GM23248 (cell line): ENCODE data around the gene ACTL6B. TPM values are rescaled to one million over a fixed set of nuclear protein-coding genes. Genes with fewer than 3 reads are reported as not detected.

Experiments
- DNase-seq: peaks from one replicate; pipeline ENCODE4 v3.0.0-alpha.2; 2015
- H2AFZ ChIP-seq: fragments of 200-600 bp; sonication (generic); 2 replicates; pipeline ENCODE4 v1.6.1; 2016; ENCODE audit warnings: antibody characterized with exemption
- H3F3A ChIP-seq: fragments of 200-600 bp; sonication (generic); 2 replicates; pipeline ENCODE4 v1.6.1; 2016; ENCODE audit warnings: mild to moderate bottlenecking, antibody characterized with exemption, mixed run types; ENCODE audit not compliant: insufficient read depth
- H3K27ac ChIP-seq: fragments of 200-600 bp; sonication (generic); 2 replicates; pipeline ENCODE4 v1.5.1; 2016; ENCODE audit warnings: mild to moderate bottlenecking
- H3K27me3 ChIP-seq: fragments of 200-600 bp; sonication (generic); replicated peaks from 2 replicates; pipeline ENCODE4 v1.6.1; 2016; ENCODE audit warnings: mild to moderate bottlenecking; ENCODE audit not compliant: insufficient read depth
- H3K36me3 ChIP-seq: fragments of 200-600 bp; sonication (generic); 2 replicates; pipeline ENCODE4 v1.6.1; 2016; ENCODE audit warnings: low read depth, mild to moderate bottlenecking
- H3K4me1 ChIP-seq: fragments of 200-600 bp; sonication (generic); 2 replicates; pipeline ENCODE4 v1.6.1; 2016; ENCODE audit warnings: mild to moderate bottlenecking; ENCODE audit not compliant: insufficient read depth
- H3K4me2 ChIP-seq: fragments of 200-600 bp; sonication (generic); one replicate; pipeline ENCODE4 v1.6.1; 2016; ENCODE audit warnings: mild to moderate bottlenecking; ENCODE audit not compliant: unreplicated experiment
- H3K4me3 ChIP-seq: fragments of 200-600 bp; sonication (generic); 2 replicates; pipeline ENCODE4 v1.5.1; 2016; ENCODE audit warnings: mild to moderate bottlenecking
- H3K79me2 ChIP-seq: fragments of 200-600 bp; sonication (generic); 2 replicates; pipeline ENCODE4 v1.6.1; 2016; ENCODE audit warnings: mild to moderate bottlenecking; ENCODE audit not compliant: insufficient read depth
- H3K9ac ChIP-seq: fragments of 200-600 bp; sonication (generic); 2 replicates; pipeline ENCODE4 v1.6.1; 2016; ENCODE audit warnings: mild to moderate bottlenecking
- H3K9me2 ChIP-seq: fragments of 200-600 bp; sonication (generic); 2 replicates; pipeline ENCODE4 v1.6.1; 2016; ENCODE audit warnings: mixed run types, mild to moderate bottlenecking, moderate library complexity; ENCODE audit not compliant: insufficient read depth
- H3K9me3 ChIP-seq: fragments of 200-600 bp; sonication (generic); one replicate; pipeline ENCODE4 v1.6.1; 2017; ENCODE audit warnings: low read depth
- H4K20me1 ChIP-seq: fragments of 200-600 bp; sonication (generic); 2 replicates; pipeline ENCODE4 v1.6.0; 2016; ENCODE audit not compliant: insufficient read depth
- EZH2 ChIP-seq: fragments of 200-600 bp; sonication (generic); IDR thresholded peaks from 2 replicates; pipeline ENCODE4 v1.6.1; 2018; ENCODE audit warnings: antibody characterized with exemption, mild to moderate bottlenecking; ENCODE audit not compliant: insufficient read depth, poor library complexity, severe bottlenecking
- EZH2phosphoT487 ChIP-seq: fragments of 200-600 bp; sonication (generic); IDR thresholded peaks from 2 replicates; pipeline ENCODE4 v1.6.1; 2018; ENCODE audit warnings: antibody characterized with exemption, moderate library complexity, mild to moderate bottlenecking, low read depth; ENCODE audit not compliant: insufficient read depth
- WGBS, 2 experiments: methylation state at CpG; one replicate each; pipeline ENCODE4 v1.1.6; 2015 to 2017; ENCODE audit warnings: low lambda C conversion rate in 2 of 2, low coverage in 1 of 2; ENCODE audit errors: missing lambda C conversion rate in 2 of 2; 5-methylcytosine and 5-hydroxymethylcytosine counted together
- in situ Hi-C: fragments of 300-500 bp; cut with MboI; formaldehyde crosslinking; loops from 2 replicates; pipeline ENCODE4 v1.15.0; 2020
- polyA plus RNA-seq: library from polyadenylated mRNA; unstranded; fragments of >200 nt; fragmentation: Nextera tagmentation; extraction: Ambion mirVana; gene quantifications from 2 replicates; pipeline ENCODE4 v1.2.1, GENCODE V29; 2016
- total RNA-seq: library from RNA; depleted of rRNA; stranded (reverse); fragments of >200 nt; shearing (Covaris generic); gene quantifications from 2 replicates; pipeline ENCODE4 v1.2.3, GENCODE V29; 2014

Gene ACTL6B
- total and polyA plus RNA-seq, 2 experiments from 2014 or later, result not detected

DNA sequence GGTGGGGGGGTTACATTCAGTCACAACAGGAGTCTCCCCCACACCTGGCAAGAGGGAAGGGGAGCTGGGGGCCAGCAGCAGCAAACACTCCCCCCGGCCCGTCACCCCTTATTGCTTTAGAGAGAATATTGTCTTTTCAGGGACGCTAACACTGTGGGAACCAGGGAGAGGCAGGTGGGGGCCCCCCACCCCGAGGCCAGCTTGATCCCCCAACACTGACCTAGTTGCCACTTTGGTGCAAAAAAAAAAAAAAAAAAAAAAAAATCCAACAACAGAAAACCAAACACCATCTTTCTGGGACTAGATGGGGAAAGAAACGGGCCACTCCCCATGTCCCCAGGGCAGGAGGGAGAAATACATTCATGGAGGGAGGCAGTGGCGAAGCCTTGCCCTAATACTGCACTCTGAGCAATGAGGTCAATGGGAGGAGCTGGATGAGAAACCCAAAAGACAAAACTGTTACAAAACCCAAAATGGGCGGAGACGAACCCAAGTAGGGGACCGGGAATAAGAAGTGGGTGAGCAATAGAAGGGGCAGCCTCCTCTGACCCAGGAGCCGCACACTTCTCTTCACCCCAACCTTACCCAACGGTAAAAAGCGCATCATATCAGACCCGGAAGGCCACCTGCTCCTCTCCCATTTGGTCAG, 23.8 kb upstream of the ACTL6B start:
- H3K9ac ChIP-seq, result no peak overlapping the region
- H3K27me3 ChIP-seq, result no peaks in the 10 kb centered on the region
- no peaks in the 10 kb centered on the region for H4K20me1 ChIP-seq
- H2AFZ ChIP-seq, result no peak overlapping the region
- no peak overlapping the region for H3K27ac ChIP-seq
- no peak overlapping the region for H3K4me2 ChIP-seq
- H3K9me2 ChIP-seq, result no peaks in the 10 kb centered on the region
- no peak for TF ChIP-seq EZH2phosphoT487
- TF ChIP-seq EZH2, result no peak
- H3K4me3 ChIP-seq, result no peak overlapping the region
- H3K4me1 ChIP-seq, result no peaks in the 10 kb centered on the region
- peaks cover 4% of the 10 kb centered on the region; the same call in 1 of the 2 replicates for H3K36me3 ChIP-seq
- DNase-seq, result peak; percentile 67
- WGBS, 2 experiments, result 47% methylated on average over 13 of the region's 13 CpGs
- in situ Hi-C loops, result no loop called here
- H3K9me3 ChIP-seq, result no peaks in the 10 kb centered on the region
- H3F3A ChIP-seq, result no peaks in the 10 kb centered on the region
- H3K79me2 ChIP-seq, result peaks cover 24% of the 10 kb centered on the region

DNA sequence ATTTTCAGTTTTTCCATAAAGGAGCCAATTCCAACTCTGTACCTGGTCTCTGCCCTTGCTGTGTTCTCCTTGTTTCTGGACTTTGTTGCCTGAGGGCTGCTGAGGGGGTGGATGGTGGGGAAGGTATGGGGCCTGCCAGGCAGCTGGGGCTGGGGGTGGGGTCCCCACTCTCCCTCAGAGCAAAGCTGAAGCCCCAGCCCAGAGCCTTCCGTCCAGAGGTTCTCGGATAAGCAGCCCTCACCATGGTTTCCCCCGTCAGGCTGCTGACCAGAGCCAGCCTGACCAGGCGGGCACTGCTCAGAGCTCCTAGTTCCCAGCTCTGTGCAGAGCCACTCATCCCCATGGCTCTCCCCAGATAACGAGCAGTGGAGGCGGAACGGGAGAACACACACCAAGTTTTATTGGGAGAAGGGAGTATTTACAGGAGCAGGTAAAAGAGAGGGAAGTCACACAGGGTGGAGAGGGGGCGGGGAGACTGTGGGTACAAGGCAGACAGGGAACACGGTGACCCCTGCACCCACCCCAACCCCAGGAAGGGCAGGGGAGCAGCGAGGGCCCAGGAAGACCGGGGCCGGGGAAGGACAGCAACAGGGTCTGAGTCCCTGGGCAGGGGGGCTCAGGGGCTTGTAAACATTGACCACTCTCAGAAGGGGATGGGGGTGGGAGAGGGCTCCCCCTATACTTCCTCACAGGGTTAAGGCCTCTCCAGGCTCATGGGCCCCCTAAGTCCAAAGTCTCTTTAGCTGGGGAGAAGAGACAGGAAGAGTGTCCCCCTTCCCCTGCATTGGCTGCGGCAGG, 23.1 kb upstream of the ACTL6B start:
- DNase-seq, result peak; percentile 23
- Histone ChIP-seq H3K27me3 (no peaks in the 10 kb centered on the region), H3K4me1 (no peaks in the 10 kb centered on the region), H3F3A (no peaks in the 10 kb centered on the region), H3K4me2 (no peak overlapping the region), H3K27ac (no peak overlapping the region), H3K9me3 (no peaks in the 10 kb centered on the region), H2AFZ (no peak overlapping the region), H3K79me2 (peaks cover 30% of the 10 kb centered on the region), H3K36me3 (peaks cover 4% of the 10 kb centered on the region; the same call in 1 of the 2 replicates), H3K9ac (no peak overlapping the region), H3K4me3 (no peak overlapping the region), H4K20me1 (no peaks in the 10 kb centered on the region), H3K9me2 (no peaks in the 10 kb centered on the region)
- WGBS, 2 experiments, result 85 to 88% methylated on average over 11 to 13 of the region's 13 CpGs
- in situ Hi-C loops, result no loop called here
- TF ChIP-seq EZH2phosphoT487, result no peak
- no peak for TF ChIP-seq EZH2

DNA sequence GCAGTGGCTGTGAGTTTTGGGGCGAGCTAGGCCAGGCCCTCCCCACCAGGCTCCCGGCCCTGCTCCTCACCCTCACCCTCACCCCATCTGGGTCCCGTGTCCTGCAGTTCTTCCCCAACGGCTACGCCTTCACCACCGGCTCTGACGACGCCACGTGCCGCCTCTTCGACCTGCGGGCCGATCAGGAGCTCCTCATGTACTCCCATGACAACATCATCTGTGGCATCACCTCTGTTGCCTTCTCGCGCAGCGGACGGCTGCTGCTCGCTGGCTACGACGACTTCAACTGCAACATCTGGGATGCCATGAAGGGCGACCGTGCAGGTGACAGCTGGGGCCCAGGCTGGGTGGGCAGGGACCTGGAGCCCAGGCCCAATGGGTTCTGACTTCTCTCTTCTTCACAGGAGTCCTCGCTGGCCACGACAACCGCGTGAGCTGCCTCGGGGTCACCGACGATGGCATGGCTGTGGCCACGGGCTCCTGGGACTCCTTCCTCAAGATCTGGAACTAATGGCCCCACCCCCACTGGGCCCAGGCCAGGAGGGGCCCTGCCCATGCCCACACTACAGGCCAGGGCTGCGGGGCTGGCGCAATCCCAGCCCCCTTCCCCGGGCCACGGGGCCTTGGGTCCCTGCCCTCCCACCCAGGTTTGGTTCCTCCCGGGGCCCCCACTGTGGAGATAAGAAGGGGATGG, 22.2 kb upstream of the ACTL6B start:
- in situ Hi-C loops, result no loop called here
- 74 to 79% methylated on average over 31 to 35 of the region's 35 CpGs for WGBS, 2 experiments

More for the DNA sequence above, 22.2 kb upstream of the ACTL6B start:
- no peak for DNase-seq
- Histone ChIP-seq H3K4me3 (no peak overlapping the region), H4K20me1 (no peaks in the 10 kb centered on the region), H3K27ac (no peak overlapping the region), H3K9me3 (no peaks in the 10 kb centered on the region), H3K79me2 (peaks cover 37% of the 10 kb centered on the region), H3K9me2 (no peaks in the 10 kb centered on the region), H3K36me3 (peaks cover 4% of the 10 kb centered on the region; the same call in 1 of the 2 replicates), H3K4me2 (no peak overlapping the region), H3K9ac (no peak overlapping the region), H3K27me3 (no peaks in the 10 kb centered on the region), H3F3A (no peaks in the 10 kb centered on the region), H3K4me1 (no peaks in the 10 kb centered on the region), H2AFZ (no peak overlapping the region)
- TF ChIP-seq EZH2 (no peak), EZH2phosphoT487 (no peak)
